Measurements from ENCODE around the gene BBX.

The BBX gene

DNA sequence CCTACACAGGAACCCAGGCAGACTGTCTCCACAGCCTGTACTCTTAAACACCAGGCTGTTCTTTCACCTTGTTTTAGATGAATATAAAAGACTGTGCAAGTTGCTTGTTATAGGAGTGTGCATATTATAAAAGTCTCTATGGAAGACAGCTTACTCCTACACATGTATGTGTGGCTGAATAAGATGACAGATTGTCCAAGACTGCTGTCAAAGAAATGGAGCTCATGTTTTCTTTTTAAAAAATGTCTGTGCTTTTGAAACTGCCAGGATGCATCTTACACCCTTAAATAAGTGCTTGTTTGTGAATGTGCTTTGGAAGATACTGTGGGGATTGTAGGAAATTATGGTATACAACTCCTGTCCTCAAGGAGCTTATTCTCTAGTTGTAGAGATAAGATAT is 237.4 kb downstream of the BBX start:
- FAIRE-seq, result no peak
- DNase-seq (ENCODE audit: insufficient read length, low spot score), result no peak
- TF ChIP-seq POLR2A (IDR thresholded peaks at IDR 0.05; ENCODE audit: low read depth, low read length), result no peak
- no peak for TF ChIP-seq TAF1 (IDR thresholded peaks at IDR 0.05; ENCODE audit: low read depth, low read length)
- no peak for TF ChIP-seq POLR2AphosphoS5 (IDR thresholded peaks at IDR 0.05; ENCODE audit: low read depth, low read length)
- no peak for TF ChIP-seq PAX5 (IDR thresholded peaks at IDR 0.05; ENCODE audit: insufficient read depth, low read length, severe bottlenecking)
- TF ChIP-seq POU2F2 (IDR thresholded peaks at IDR 0.05; ENCODE audit: low read depth, low read length), result no peak
- no peak for TF ChIP-seq SPI1 (IDR thresholded peaks at IDR 0.05; ENCODE audit: low read depth, low read length)

DNA sequence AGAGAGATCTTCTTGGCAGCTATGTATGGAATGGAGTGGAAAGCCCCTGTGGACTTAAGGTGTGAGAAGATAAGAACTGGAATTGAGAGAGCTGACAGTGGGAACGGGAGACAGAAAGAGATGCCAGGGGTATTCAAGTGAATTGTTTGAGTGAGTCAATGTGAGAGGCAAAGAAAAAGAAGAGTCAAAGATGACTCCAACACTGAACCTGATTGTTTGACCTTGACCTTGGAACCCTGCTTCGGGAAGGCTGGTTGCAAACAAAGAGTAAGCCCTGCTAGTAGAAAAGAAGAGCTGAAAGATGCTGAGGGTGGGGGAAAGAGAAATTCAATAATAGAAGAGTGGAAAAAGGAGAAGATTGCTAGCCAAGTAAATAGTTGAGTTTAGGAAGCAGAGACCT is 238.6 kb downstream of the BBX start:
- DNase-seq (ENCODE audit: insufficient read length, low spot score) (no peak), FAIRE-seq (no peak)
- TF ChIP-seq POLR2AphosphoS5 (IDR thresholded peaks at IDR 0.05; ENCODE audit: low read depth, low read length) (no peak), PAX5 (IDR thresholded peaks at IDR 0.05; ENCODE audit: insufficient read depth, low read length, severe bottlenecking) (no peak), POU2F2 (IDR thresholded peaks at IDR 0.05; ENCODE audit: low read depth, low read length) (no peak), POLR2A (IDR thresholded peaks at IDR 0.05; ENCODE audit: low read depth, low read length) (no peak)

DNA sequence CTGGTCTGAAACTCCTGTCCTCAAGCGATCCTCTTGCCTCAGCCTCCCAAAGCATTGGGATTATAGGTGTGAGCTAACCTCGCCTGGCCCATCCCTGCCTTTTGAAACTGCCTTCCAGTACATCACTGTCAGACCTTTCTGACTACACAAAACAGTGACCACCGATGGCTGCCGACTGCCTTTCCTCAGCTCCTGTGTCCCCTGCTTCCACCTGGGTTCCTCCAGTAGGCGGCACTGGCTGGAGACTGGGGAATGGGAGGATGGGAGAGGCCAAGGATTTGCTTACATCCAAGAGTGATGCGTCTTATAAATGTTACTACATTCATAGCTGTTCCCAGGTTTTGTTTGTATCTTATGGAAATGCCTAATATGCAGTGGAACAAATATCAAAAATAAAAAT is 242.8 kb downstream of the BBX start:
- TF ChIP-seq SPI1 (IDR thresholded peaks at IDR 0.05; ENCODE audit: low read depth, low read length) (no peak), POLR2AphosphoS5 (IDR thresholded peaks at IDR 0.05; ENCODE audit: low read depth, low read length) (no peak), POLR2A (IDR thresholded peaks at IDR 0.05; ENCODE audit: low read depth, low read length) (no peak), POU2F2 (IDR thresholded peaks at IDR 0.05; ENCODE audit: low read depth, low read length) (no peak), TAF1 (IDR thresholded peaks at IDR 0.05; ENCODE audit: low read depth, low read length) (no peak), PAX5 (IDR thresholded peaks at IDR 0.05; ENCODE audit: insufficient read depth, low read length, severe bottlenecking) (no peak)
- FAIRE-seq (no peak), DNase-seq (ENCODE audit: insufficient read length, low spot score) (no peak)

DNA sequence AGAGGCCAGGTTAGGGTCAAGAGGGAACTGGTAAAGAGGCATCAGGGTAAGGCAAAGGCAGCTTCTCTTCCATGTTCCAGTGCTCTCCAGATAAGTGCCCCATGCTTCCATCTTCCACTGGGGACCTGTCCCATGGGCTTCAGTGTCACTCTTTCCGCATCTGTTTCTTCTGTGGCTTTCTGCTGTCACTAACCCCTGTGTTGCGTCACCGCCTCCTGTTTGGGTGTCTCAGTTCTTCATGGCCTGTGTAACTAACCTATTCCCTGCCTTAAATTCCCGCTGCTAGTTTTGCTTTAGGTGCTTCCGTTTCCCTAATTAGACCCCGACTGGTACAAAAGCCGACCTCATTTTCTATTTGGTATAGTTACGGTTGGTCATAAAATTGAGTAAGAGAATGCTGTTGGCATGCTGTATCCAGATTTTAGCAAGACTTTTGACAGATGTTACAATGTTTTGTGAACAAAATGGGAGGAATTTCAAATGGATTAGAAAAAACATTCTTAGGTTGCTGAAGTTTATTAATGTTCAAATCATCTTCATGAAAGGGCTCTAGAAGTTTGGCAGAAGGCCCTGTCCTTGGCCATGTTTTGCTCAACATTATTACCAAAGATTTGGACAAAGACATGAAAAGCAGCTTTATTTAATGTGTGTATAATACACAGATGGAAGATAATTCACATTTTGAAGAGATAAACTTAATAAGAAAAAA is 245.3 kb downstream of the BBX start:
- DNase-seq (ENCODE audit: insufficient read length, low spot score) (no peak), FAIRE-seq (no peak)
- TF ChIP-seq PAX5 (IDR thresholded peaks at IDR 0.05; ENCODE audit: insufficient read depth, low read length, severe bottlenecking), result no peak
- no peak for TF ChIP-seq POLR2A (IDR thresholded peaks at IDR 0.05; ENCODE audit: low read depth, low read length)
- no peak for TF ChIP-seq TAF1 (IDR thresholded peaks at IDR 0.05; ENCODE audit: low read depth, low read length)
- no peak for TF ChIP-seq POU2F2 (IDR thresholded peaks at IDR 0.05; ENCODE audit: low read depth, low read length)
- no peak for TF ChIP-seq POLR2AphosphoS5 (IDR thresholded peaks at IDR 0.05; ENCODE audit: low read depth, low read length)
- no peak for TF ChIP-seq SPI1 (IDR thresholded peaks at IDR 0.05; ENCODE audit: low read depth, low read length)

DNA sequence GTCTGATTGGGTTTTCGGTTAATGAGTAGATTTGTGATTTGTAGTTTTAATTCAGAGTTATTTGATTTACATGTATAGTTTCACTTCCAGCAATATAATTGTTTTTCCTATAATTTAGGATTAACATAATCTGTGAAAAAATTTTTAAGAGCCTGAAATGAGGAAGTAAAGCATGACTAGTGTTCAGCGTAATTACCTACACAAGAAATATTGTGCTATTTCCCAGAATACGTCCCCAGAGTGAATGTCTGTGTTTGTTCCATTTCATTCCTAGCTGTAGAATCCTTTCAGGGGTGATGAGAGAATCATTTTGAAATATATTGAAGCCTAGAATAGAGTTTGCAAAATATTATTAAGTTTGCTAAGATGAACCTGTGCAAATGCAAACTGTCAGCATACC is 247.1 kb downstream of the BBX start:
- no peak for TF ChIP-seq POLR2AphosphoS5 (IDR thresholded peaks at IDR 0.05; ENCODE audit: low read depth, low read length)
- TF ChIP-seq POLR2A (IDR thresholded peaks at IDR 0.05; ENCODE audit: low read depth, low read length), result no peak
- TF ChIP-seq SPI1 (IDR thresholded peaks at IDR 0.05; ENCODE audit: low read depth, low read length), result no peak
- TF ChIP-seq POU2F2 (IDR thresholded peaks at IDR 0.05; ENCODE audit: low read depth, low read length), result no peak
- TF ChIP-seq TAF1 (IDR thresholded peaks at IDR 0.05; ENCODE audit: low read depth, low read length), result no peak
- TF ChIP-seq PAX5 (IDR thresholded peaks at IDR 0.05; ENCODE audit: insufficient read depth, low read length, severe bottlenecking), result no peak
- FAIRE-seq (no peak), DNase-seq (ENCODE audit: insufficient read length, low spot score) (no peak)

DNA sequence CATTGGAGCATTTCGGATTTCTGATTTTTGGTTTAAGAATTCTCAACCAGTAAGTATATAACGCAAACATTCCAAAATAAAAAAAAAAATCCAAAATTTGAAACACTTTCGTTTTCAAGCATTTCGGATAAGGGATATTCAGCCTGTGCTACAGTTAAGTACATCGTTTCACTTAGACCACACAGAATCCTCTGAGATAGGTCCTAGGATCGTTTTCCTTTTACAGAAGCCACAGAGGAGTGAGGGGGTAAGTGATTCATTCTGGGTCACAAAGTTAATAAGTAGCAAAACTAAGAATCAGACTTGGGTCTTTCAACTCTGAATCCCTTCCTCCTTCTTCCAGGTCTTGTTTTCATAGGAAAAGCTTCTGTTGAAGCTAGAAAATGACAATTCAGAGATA is 249.3 kb downstream of the BBX start:
- TF ChIP-seq POLR2AphosphoS5 (IDR thresholded peaks at IDR 0.05; ENCODE audit: low read depth, low read length) (no peak), SPI1 (IDR thresholded peaks at IDR 0.05; ENCODE audit: low read depth, low read length) (no peak)
- no peak for FAIRE-seq
- DNase-seq (ENCODE audit: insufficient read length, low spot score), result no peak

DNA sequence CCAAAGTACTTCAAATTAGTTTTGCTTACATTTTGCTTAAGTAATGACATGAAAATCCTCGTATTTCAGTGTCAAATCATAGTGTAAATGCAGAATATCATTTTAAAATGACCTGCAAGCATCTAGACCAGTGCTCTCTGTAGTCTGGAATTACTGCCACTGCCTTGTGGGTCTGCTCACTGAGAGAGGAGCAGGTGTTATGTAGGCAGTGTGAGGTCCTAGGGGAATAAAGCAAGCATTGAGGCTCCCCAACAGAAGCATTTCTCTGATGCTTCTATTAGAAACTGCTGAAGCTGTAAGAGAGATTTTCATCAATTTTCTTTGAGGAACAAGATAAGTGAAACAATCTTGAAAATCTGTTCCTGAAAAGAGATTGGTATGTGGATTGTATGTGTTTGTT is 253.2 kb downstream of the BBX start:
- FAIRE-seq, result no peak
- TF ChIP-seq POU2F2 (IDR thresholded peaks at IDR 0.05; ENCODE audit: low read depth, low read length) (no peak), POLR2AphosphoS5 (IDR thresholded peaks at IDR 0.05; ENCODE audit: low read depth, low read length) (no peak), POLR2A (IDR thresholded peaks at IDR 0.05; ENCODE audit: low read depth, low read length) (no peak), TAF1 (IDR thresholded peaks at IDR 0.05; ENCODE audit: low read depth, low read length) (no peak), PAX5 (IDR thresholded peaks at IDR 0.05; ENCODE audit: insufficient read depth, low read length, severe bottlenecking) (no peak), SPI1 (IDR thresholded peaks at IDR 0.05; ENCODE audit: low read depth, low read length) (no peak)
- DNase-seq (ENCODE audit: insufficient read length, low spot score), result no peak

DNA sequence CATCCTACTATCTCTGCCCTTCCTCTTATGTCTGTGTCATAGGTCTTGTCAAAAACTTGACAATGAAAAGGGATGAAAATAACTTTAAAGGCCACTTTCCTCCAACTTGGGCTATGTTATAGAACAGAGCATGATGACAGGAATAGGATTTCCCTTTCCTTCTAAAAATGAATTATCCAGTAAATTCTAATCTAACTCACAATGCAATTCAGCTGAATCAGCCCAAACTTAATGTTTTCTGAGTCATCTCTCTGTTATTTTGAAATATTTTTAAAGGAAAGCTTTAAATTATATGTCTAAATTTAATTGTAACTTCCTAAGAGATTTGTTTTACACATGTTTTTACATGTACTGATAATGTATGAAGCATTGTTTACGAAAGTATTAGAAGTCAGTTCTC is 258.5 kb downstream of the BBX start:
- no peak for DNase-seq (ENCODE audit: insufficient read length, low spot score)
- TF ChIP-seq SPI1 (IDR thresholded peaks at IDR 0.05; ENCODE audit: low read depth, low read length), result no peak
- no peak for FAIRE-seq

DNA sequence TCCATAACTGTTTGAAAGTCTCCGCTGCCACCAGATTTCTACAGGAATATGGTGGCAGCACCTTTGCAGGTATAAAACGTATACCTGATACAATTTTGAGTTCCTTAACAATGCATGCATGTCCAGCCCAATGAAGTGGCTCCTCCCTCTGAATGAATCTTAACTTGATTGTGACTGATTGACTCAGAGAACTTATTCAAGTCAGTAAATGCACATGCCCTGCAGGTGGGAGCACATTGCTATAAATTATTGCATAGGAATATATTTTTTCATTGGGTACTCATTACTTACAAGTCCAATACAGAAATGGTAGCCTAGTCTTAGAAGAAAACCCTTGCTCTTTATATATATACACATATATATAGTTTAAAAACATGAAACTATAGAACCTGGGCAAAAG is 259.3 kb downstream of the BBX start:
- TF ChIP-seq PAX5 (IDR thresholded peaks at IDR 0.05; ENCODE audit: insufficient read depth, low read length, severe bottlenecking), result no peak
- no peak for TF ChIP-seq POLR2AphosphoS5 (IDR thresholded peaks at IDR 0.05; ENCODE audit: low read depth, low read length)
- no peak for TF ChIP-seq SPI1 (IDR thresholded peaks at IDR 0.05; ENCODE audit: low read depth, low read length)
- TF ChIP-seq TAF1 (IDR thresholded peaks at IDR 0.05; ENCODE audit: low read depth, low read length), result no peak
- no peak for TF ChIP-seq POLR2A (IDR thresholded peaks at IDR 0.05; ENCODE audit: low read depth, low read length)
- TF ChIP-seq POU2F2 (IDR thresholded peaks at IDR 0.05; ENCODE audit: low read depth, low read length), result no peak
- no peak for FAIRE-seq
- no peak for DNase-seq (ENCODE audit: insufficient read length, low spot score)

DNA sequence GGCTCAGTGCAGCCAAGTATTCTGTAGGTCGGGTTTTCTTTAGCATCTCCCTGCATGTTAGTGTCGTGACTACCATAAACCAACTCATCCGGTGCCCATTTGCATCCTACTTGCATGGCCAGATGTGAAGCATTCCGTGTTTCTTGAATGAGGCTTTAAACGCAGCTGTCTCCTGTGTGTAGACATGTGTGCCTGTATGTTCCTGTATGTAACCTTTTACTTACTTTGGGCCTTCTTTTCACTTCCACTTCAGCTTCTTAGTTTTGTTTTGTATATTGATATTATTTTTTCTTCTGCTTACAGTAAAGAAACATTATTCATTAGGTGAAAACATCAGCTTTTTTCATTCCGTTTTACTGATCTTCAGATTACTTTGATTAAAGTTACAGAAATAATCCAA is 267.9 kb downstream of the BBX start:
- DNase-seq (ENCODE audit: insufficient read length, low spot score) (no peak), FAIRE-seq (no peak)
- TF ChIP-seq POLR2A (IDR thresholded peaks at IDR 0.05; ENCODE audit: low read depth, low read length) (no peak), PAX5 (IDR thresholded peaks at IDR 0.05; ENCODE audit: insufficient read depth, low read length, severe bottlenecking) (no peak), SPI1 (IDR thresholded peaks at IDR 0.05; ENCODE audit: low read depth, low read length) (no peak), TAF1 (IDR thresholded peaks at IDR 0.05; ENCODE audit: low read depth, low read length) (no peak), POU2F2 (IDR thresholded peaks at IDR 0.05; ENCODE audit: low read depth, low read length) (no peak), POLR2AphosphoS5 (IDR thresholded peaks at IDR 0.05; ENCODE audit: low read depth, low read length) (no peak)
